K562 (cell line): Measurements from ENCODE around the gene ABI3BP. TPM values are rescaled to one million over a fixed set of nuclear protein-coding genes. Genes with fewer than 3 reads are reported as not detected.

Experiments
- ATAC-seq: fragments of 200-7000 bp; cut with Tn5 transposase; 3 replicates; pipeline ENCODE4 v1.9.1; 2020; ENCODE audit warnings: moderate library complexity
- BruUV-seq: library from RNA; stranded (reverse); fragments of 400-500 nt; replicated peaks from 2 replicates; lab custom pipeline; 2021; lab: Mats Ljungman, UMichigan
- CTCF ChIA-PET: fragments of 300-600 bp; formaldehyde crosslinking; extraction: SDS; loops from one replicate; lab custom pipeline; 2021; ENCODE audit warnings: low intra/inter-chr PET ratio; lab: Yijun Ruan, JAX
- POLR2A ChIA-PET: fragments of 300-600, 350-650 bp; sonication (Branson Sonifier 250); formaldehyde crosslinking; extraction: SDS; loops from one replicate; lab custom pipeline; 2021; ENCODE audit warnings: antibody characterized with exemption, inconsistent platforms; lab: Yijun Ruan, JAX
- DNase-seq, 4 experiments: peaks; one replicate each; pipeline versions ENCODE4 v3.0.0 to v3.0.0-alpha.2; 2011 to 2018; ENCODE audit warnings: low spot score in 3 of 4, mixed read lengths in 3 of 4; ENCODE audit errors: extremely low read depth in 1 of 4
- FAIRE-seq: peaks from 2 replicates; lab custom pipeline; 2011; peaks lifted over from hg19 to GRCh38; lab: Jason Lieb, UNC
- H2AFZ ChIP-seq: 2 replicates; pipeline ENCODE4 v1.6.0; 2011; ENCODE audit warnings: low read depth, low read length, control low read depth, inconsistent platforms
- H3K27ac ChIP-seq: fragments of 200-600 bp; 3 replicates; pipeline ENCODE4 v1.8.0; 2011; ENCODE audit warnings: low read depth, mild to moderate bottlenecking, control low read depth, inconsistent platforms, low read length, moderate library complexity, mixed read lengths; ENCODE audit errors: extremely low read depth
- H3K27me3 ChIP-seq, 2 experiments: fragments of 300-600 bp in 1 of 2; 2 replicates in 1 of 2; 3 replicates in 1 of 2; pipeline versions ENCODE4 v1.6.0 to v1.8.0; 2011; ENCODE audit warnings: inconsistent platforms in 2 of 2, low read length in 2 of 2, mild to moderate bottlenecking in 1 of 2, mixed read lengths in 1 of 2, moderate library complexity in 1 of 2; ENCODE audit not compliant: control insufficient read depth in 2 of 2, insufficient read depth in 2 of 2
- H3K36me3 ChIP-seq: fragments of 300-600 bp; 3 replicates; pipeline ENCODE4 v1.8.0; 2011; ENCODE audit warnings: mild to moderate bottlenecking, low read length, inconsistent platforms; ENCODE audit not compliant: control insufficient read depth, insufficient read depth
- H3K4me1 ChIP-seq, 2 experiments: fragments of 200-600 bp in 1 of 2; replicated peaks in 1 of 2; 2 replicates in 1 of 2; 3 replicates in 1 of 2; pipeline versions ENCODE4 v1.5.1 to v1.8.0; 2011; ENCODE audit warnings: inconsistent platforms in 2 of 2, low read length in 2 of 2, mild to moderate bottlenecking in 1 of 2, mixed read lengths in 1 of 2, moderate library complexity in 1 of 2; ENCODE audit not compliant: control insufficient read depth in 2 of 2, insufficient read depth in 2 of 2
- H3K4me2 ChIP-seq: 2 replicates; pipeline ENCODE4 v1.6.1; 2011; ENCODE audit warnings: low read length, control low read depth, inconsistent platforms, mixed read lengths; ENCODE audit not compliant: insufficient read depth
- H3K4me3 ChIP-seq: fragments of 200-600 bp; sonication (generic), shearing (Covaris generic); 2 replicates; pipeline ENCODE4 v1.5.1; 2016; ENCODE audit warnings: control low read depth, inconsistent platforms
- H3K79me2 ChIP-seq: fragments of 200-600 bp; 3 replicates; pipeline ENCODE4 v1.8.0; 2011; ENCODE audit warnings: low read length, inconsistent platforms; ENCODE audit not compliant: control insufficient read depth, insufficient read depth
- H3K9ac ChIP-seq, 2 experiments: 2 replicates each; pipeline versions ENCODE4 v1.6.0 to v1.6.1; 2011; ENCODE audit warnings: low read depth in 2 of 2, low read length in 2 of 2, control low read depth in 1 of 2, inconsistent platforms in 1 of 2, mild to moderate bottlenecking in 1 of 2, mixed read lengths in 1 of 2; ENCODE audit not compliant: insufficient read depth in 1 of 2
- H3K9me1 ChIP-seq: one replicate; pipeline ENCODE4 v1.6.0; 2011; ENCODE audit warnings: inconsistent platforms, mild to moderate bottlenecking, low read length, moderate library complexity; ENCODE audit not compliant: control insufficient read depth, insufficient read depth
- H3K9me3 ChIP-seq: replicated peaks from 2 replicates; pipeline ENCODE4 v1.5.1; 2011; ENCODE audit warnings: low read depth, low read length, inconsistent platforms; ENCODE audit not compliant: control insufficient read depth, insufficient read depth
- H4K20me1 ChIP-seq: replicated peaks from 2 replicates; pipeline ENCODE4 v1.6.1; 2011; ENCODE audit warnings: low read length, inconsistent platforms, mixed read lengths; ENCODE audit not compliant: control insufficient read depth, insufficient read depth
- NBN ChIP-seq: fragments of 450-650 bp; IDR thresholded peaks from 2 replicates; pipeline ENCODE4 v1.6.1; 2016; ENCODE audit warnings: low read depth, mild to moderate bottlenecking
- PBX2 ChIP-seq, 2 experiments: IDR thresholded peaks in 1 of 2; conservative IDR thresholded peaks in 1 of 2; 2 replicates each; pipeline ENCODE4 v1.6.1; 2016; ENCODE audit warnings: low read depth in 2 of 2, mild to moderate bottlenecking in 1 of 2, missing compliant biosample characterization in 1 of 2, missing genetic modification characterization in 1 of 2, moderate library complexity in 1 of 2
- TFE3 ChIP-seq: fragments of 450-650 bp; formaldehyde crosslinking; IDR thresholded peaks from 2 replicates; pipeline ENCODE4 v1.4.0; 2020; ENCODE audit warnings: mild to moderate bottlenecking, mixed read lengths
- WGBS: fragments of 100-300 bp; shearing (Covaris generic); methylation state at CpG from one replicate; pipeline ENCODE4 v1.1.6; 2016; ENCODE audit warnings: low coverage, mixed read lengths; ENCODE audit not compliant: insufficient coverage; ENCODE audit errors: missing lambda C conversion rate; 5-methylcytosine and 5-hydroxymethylcytosine counted together
- in situ Hi-C: fragments of 300-500 bp; cut with MboI; formaldehyde crosslinking; loops from 4 replicates; pipeline ENCODE4 v1.15.0; 2018; ENCODE audit warnings: inconsistent platforms, mixed read lengths
- intact Hi-C: fragments of 100-400 bp; cut with micrococcal nuclease; formaldehyde crosslinking; loops from 2 replicates; pipeline ENCODE4 v1.14.2; 2022
- polyA plus RNA-seq, 8 experiments: library from polyadenylated mRNA; depleted of rRNA in 4 of 8; stranded (reverse) in 5 of 8; unstranded in 3 of 8; fragments of >200 nt; fragmentation: Nextera tagmentation in 2 of 8; fragmentation: Illumina TruSeq in 1 of 8; extraction: Ambion mirVana in 2 of 8; extraction: Trizol in 1 of 8; gene quantifications; 2 replicates each; pipeline versions ENCODE4 v1.2.1 to v1.2.3, GENCODE V29; 2011 to 2014; ENCODE audit warnings: inconsistent platforms in 1 of 8, missing spikeins in 1 of 8
- total RNA-seq, 7 experiments: library from RNA; depleted of rRNA in 6 of 7; stranded (reverse); fragments of >200 nt in 6 of 7; fragmentation: Illumina TruSeq in 2 of 7; extraction: Trizol in 2 of 7; gene quantifications; 2 replicates each; pipeline versions ENCODE4 v1.2.1 to v1.2.3, GENCODE V29; 2011 to 2021; ENCODE audit warnings: low replicate concordance in 1 of 7

The ABI3BP gene
- total and polyA plus RNA-seq, 9 of the 15 experiments (the other 6 are each of a cell fraction or from before 2014, with no cell fraction given) = 0.01 to 0.24 (median 0.06) TPM; not detected in 5

- DNase-seq (no peak), FAIRE-seq (no peak), ATAC-seq (no peak)
- BruUV-seq = no TSS peak
- POLR2A ChIA-PET = interaction anchor here (0.7 kb wide), 1 partner anchor 14 kb away, joined by 3 read pairs; no protein-coding TSS in a partner anchor
- Histone ChIP-seq H3K27me3 (no peaks in the 10 kb centered on the region; a peak in 2 of 5 replicates), H3K9ac (no peak overlapping the region), H3K9me3 (no peaks in the 10 kb centered on the region), H3K4me2 (no peak overlapping the region), H2AFZ (no peak overlapping the region), H3K4me3 (no peak overlapping the region), H3K36me3 (no peaks in the 10 kb centered on the region), H3K9me1 (no peaks in the 10 kb centered on the region), H3K27ac (no peak overlapping the region), H3K4me1 (no peaks in the 10 kb centered on the region), H4K20me1 (no peaks in the 10 kb centered on the region), H3K79me2 (no peaks in the 10 kb centered on the region)
- peak; percentile 39; the same call in 1 of the 2 replicates for TF ChIP-seq TFE3
- TF ChIP-seq PBX2 (CRISPR knock-in tag; IDR thresholded peaks at IDR 0.05; ENCODE audit: low read depth) = no peak
- TF ChIP-seq PBX2 (tag; conservative IDR thresholded peaks at IDR 0.05; ENCODE audit: low read depth) = 0 out of 2 replicates have a peak, but pooled peaks have one; percentile 33
- TF ChIP-seq NBN = no peak
- WGBS = 0% methylated on average over 3 of the region's 3 CpGs
- CTCF ChIA-PET = no interaction called here
- in situ Hi-C loops (no loop called here), intact Hi-C loops (no loop called here)
Observed at GRCh38 chr3:100852840-100853239, 140.4 kb downstream of the ABI3BP start.
